ENCODE measurements around the gene HAAO. TPM values are rescaled to one million over a fixed set of nuclear protein-coding genes. Genes with fewer than 3 reads are reported as not detected.

The HAAO gene
- total and polyA plus RNA-seq, 2 of the 8 experiments (the other 6 are each of a cell fraction or from before 2014, with no cell fraction given), result 2.5 to 7.0 TPM

- TF ChIP-seq E2F6 (IDR thresholded peaks at IDR 0.05), result no peak
Observed at GRCh38 chr2:42840760-42841159, 48.4 kb upstream of the HAAO start (continued).

Data from H1 (cell line).